NCI-H1105 treated with DMSO at 0.1 percent for 48 hours (cell line): Measurements from ENCODE around the gene ACSL6.

Source experiments
- DNase-seq: peaks from one replicate; lab custom pipeline; 2025; lab: John Stamatoyannopoulos, UW

ACSL6 gene

GRCh38 chr5:132017316-132017715, 5.9 kb upstream of the ACSL6 start:
- DNase-seq: no peak

GRCh38 chr5:132016721-132017250, 5.3 kb upstream of the ACSL6 start:
- no peak for DNase-seq

GRCh38 chr5:132013711-132014110, 2.3 kb upstream of the ACSL6 start:
- no peak for DNase-seq

DNA sequence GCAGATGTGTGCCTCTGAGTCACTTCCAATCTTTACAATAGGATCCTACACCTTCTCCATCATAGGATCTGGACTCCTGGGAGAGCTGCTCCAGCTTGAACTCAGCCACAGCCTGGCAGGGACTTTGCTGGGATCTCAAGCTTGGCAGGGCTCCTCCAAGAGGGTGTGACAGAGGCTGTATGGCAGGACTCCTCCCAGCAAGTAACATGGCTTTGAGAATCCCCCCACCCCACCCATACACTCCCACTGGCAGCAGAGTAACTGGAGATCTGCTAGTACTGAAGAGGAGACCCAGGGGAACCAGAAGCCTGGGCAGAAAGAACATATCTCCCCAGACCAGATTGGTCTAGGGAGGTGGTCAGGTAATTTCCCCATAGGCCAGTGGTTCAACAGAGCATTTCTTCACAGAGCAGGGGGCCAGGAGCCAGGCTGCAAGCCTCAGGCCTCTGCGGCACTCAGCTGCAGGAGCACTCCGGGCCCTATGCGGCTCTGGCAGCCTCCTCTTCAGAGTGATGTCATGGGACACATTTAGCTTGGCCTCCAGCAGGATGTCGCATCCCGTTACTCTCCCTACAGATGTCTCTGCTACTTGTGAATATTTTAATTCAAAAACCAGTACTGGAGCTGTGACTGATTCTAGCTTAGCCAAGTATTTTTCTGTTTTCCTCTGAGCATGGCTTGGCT, 1.7 kb upstream of the ACSL6 start:
- no peak for DNase-seq

DNA sequence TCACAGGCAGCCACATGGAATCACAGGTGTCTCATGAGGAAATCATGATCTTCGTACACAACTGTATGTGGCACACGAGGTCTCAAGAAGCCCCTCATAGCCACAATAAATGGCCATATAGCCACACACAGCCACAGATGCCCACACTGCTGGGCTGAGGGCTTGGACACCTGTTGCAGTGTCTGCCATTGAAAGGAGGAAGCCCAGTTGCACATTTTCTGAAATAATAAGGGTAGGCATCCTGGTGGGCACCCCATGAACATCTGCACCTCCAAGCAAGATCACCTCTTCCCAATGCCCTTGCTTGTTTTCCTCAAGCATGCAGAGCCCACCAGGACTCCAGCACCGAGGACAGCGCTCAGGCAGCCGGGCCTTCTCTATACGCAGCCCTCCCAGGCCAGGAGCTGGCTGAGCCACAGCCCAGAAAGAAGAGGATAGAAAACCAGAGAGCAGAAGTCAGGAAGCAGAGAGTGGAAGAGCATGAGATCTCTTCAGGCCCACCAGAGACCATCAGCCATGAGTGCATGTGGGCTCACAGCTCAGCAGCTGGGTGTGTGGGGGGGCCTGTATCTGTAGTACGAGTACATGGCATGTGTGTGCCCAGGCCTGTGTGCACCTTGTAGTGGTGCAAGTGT, 1.0 kb upstream of the ACSL6 start:
- DNase-seq: no peak

DNA sequence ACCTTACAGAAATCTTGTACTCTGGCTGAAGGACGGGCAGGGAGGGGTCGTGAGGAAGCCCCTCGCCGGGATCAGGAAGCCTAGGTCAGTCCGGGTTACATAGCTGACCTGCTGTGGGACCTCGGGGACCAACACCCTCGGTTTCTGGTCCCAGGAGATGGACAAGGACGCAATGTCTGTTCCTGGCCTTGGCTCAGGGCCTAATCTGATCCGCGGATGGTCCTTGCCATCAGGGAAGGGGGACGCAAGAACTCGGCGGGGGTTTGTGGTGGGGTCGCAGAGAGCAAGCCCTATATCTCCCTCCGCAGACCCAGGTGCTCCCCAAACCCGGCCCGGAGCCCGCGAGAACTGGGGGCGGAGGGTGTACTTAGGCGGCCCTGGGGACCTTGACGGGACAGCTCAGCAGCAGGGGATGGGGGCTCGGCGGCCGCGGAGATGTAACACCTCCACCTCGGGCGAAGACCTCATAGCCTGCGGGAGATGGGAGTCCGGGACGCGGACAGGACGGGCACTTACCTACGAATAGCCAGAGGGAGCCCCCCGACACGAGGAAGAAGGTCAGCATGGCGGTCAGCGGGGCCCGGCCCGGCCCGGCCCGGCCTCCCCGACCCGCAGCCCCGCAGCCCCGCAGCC, 353 bp downstream of the ACSL6 start:
- DNase-seq: no peak

DNA sequence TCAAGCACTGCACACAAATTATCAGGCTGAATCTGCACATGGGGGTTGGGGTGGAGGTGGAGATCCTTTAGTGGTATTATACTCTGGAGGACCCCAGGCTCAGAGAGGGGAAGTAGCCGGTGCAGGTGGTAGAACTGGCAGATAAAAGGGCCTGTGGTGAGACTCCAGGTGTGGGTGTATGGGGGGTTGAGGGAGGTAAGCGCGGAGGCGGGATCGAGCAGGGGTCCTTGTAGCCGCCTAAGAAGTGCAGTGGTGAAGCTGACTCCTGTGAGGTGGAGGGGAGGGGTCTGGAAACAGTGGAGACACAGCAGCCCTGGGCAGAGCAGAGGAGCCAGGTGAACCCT, 841 bp downstream of the ACSL6 start:
- DNase-seq: no peak

GRCh38 chr5:132009706-132010405, 1.6 kb downstream of the ACSL6 start:
- no peak for DNase-seq

- no peak for DNase-seq
Observed at GRCh38 chr5:132008961-132009680, 2.3 kb downstream of the ACSL6 start.

DNA sequence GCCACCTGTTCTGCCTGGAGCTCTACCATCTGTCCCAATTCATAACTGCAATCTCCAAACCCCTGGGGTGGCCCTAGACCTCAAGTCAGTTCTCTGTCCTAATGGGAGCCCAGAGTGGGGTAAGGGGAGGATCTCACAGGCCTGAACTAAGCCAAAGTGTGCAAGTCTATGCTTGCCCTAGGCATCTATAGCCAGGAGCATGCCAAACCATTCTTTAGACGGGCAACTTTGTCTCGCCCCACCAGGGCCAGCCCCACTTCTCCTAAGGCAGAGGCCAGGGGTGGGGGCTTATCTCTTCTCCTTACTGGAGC, 3.3 kb downstream of the ACSL6 start:
- no peak for DNase-seq

GRCh38 chr5:132007399-132008162, 3.9 kb downstream of the ACSL6 start:
- peak; percentile 39 for DNase-seq

GRCh38 chr5:132006331-132007120, 4.9 kb downstream of the ACSL6 start:
- no peak for DNase-seq

- DNase-seq: no peak
Observed at GRCh38 chr5:132005591-132005990, 5.9 kb downstream of the ACSL6 start.

GRCh38 chr5:132003982-132004381, 7.5 kb downstream of the ACSL6 start:
- no peak for DNase-seq

GRCh38 chr5:132003170-132003744, 8.2 kb downstream of the ACSL6 start:
- no peak for DNase-seq

DNA sequence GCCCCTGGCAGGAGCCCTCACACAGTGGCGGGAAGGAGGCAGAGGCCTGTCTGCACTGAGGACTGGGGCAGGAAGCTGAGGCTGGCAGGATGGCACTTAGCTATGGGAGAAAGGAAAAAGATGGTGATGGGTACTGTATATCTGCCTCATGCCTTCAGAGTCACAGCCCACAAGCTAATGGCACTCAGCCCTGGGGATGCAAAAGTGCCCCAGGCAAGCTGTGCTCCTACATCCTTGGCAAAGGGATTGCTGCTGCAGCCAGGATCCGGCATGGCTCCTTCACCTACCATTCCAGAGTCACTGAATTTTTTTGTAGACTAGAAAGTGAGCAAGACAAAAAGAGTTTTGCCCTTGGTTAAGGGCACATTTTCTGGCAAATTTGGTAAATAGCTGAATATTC, 8.7 kb downstream of the ACSL6 start:
- no peak for DNase-seq

GRCh38 chr5:132001647-132002561, 9.6 kb downstream of the ACSL6 start:
- no peak for DNase-seq

DNA sequence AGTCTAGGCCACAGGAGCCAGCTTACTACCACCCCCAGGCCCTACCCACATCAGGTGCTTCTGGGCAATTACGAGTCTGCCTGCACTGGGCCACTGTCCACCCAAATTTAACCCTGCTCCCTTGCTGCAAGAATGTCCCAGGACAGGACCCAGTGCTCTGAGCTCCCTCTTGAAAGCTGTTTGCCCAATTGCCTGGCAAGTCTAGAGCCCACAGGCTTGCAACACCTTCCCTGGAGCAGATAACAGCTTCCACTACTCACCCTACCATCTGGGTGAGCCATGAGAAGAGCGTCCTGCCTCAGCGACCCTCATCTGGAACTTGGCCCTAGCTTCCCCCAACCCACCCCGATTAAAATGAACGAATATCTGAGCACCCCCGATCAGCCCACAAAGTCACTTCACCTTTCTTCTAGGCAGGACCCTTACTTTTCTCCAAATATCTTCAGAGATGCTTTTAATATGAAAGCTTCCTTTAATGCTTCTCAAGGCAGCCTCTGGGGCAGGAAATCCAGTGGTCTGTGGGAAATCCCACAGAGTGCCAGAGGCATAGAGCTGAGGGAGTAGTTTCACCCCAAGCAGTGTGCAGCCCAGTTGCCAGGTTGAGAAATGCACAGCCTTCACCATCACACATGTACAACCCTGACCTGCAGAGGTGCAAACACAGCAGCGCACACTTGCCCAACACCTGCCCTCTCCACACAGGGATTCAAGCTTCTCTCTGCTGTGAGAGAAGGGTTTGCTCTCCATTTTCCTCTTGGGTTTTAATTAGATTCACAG, 10.6 kb downstream of the ACSL6 start:
- DNase-seq: no peak

DNA sequence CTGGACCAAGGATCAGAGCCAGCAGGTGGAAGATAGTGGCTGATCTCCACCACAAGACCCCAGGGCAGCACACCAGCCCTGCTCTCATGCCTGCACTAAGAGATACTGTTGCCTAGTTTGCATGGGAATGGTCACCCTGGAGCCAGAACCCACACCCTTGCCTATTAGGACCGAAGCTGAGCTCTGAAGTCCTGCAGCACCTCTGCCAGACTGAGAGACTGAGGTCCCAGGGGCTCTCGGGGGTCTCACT, 11.3 kb downstream of the ACSL6 start:
- DNase-seq: no peak
